GM23338 (cell line): ENCODE measurements around the gene MRE11. TPM values are rescaled to one million over a fixed set of nuclear protein-coding genes. Genes with fewer than 3 reads are reported as not detected.
"Not testable (repeated sequence)": the region's sequence is repeated elsewhere in the genome, so short reads cannot be mapped to it uniquely, and the experiment has no call there.

ENCODE experiments used
- ATAC-seq: fragments of 200-7000 bp; cut with Tn5 transposase; 3 replicates; pipeline ENCODE4 v1.9.1; 2020
- DNase-seq: peaks from one replicate; pipeline ENCODE4 v3.0.0-alpha.2; 2015; ENCODE audit warnings: low spot score
- H2AFZ ChIP-seq: fragments of 200-600 bp; sonication (generic); 2 replicates; pipeline ENCODE4 v1.8.0; 2016; ENCODE audit warnings: antibody characterized with exemption, mild to moderate bottlenecking, moderate library complexity
- H3F3A ChIP-seq: fragments of 200-600 bp; sonication (generic); replicated peaks from 2 replicates; pipeline ENCODE4 v1.8.0; 2017; ENCODE audit warnings: antibody characterized with exemption, mixed run types, low read depth
- H3K27ac ChIP-seq: fragments of 200-600 bp; sonication (generic); 2 replicates; pipeline ENCODE4 v1.6.1; 2016; ENCODE audit warnings: low read depth
- H3K27me3 ChIP-seq: fragments of 200-600 bp; sonication (generic); 2 replicates; pipeline ENCODE4 v1.8.0; 2016; ENCODE audit warnings: mild to moderate bottlenecking, mixed run types, moderate library complexity; ENCODE audit not compliant: insufficient read depth
- H3K36me3 ChIP-seq: fragments of 200-600 bp; sonication (generic); 2 replicates; pipeline ENCODE4 v1.8.0; 2016; ENCODE audit warnings: mild to moderate bottlenecking; ENCODE audit not compliant: insufficient read depth
- H3K4me1 ChIP-seq: fragments of 200-600 bp; sonication (generic); 2 replicates; pipeline ENCODE4 v1.8.0; 2016; ENCODE audit warnings: mild to moderate bottlenecking, moderate library complexity; ENCODE audit not compliant: insufficient read depth
- H3K4me2 ChIP-seq: fragments of 200-600 bp; sonication (generic); 2 replicates; pipeline ENCODE4 v1.7.1; 2017; ENCODE audit warnings: mixed run types
- H3K4me3 ChIP-seq: fragments of 200-600 bp; sonication (generic); 2 replicates; pipeline ENCODE4 v1.6.1; 2016; ENCODE audit warnings: mixed run types
- H3K79me2 ChIP-seq: fragments of 200-600 bp; sonication (generic); replicated peaks from 2 replicates; pipeline ENCODE4 v1.8.0; 2017; ENCODE audit warnings: mild to moderate bottlenecking; ENCODE audit not compliant: insufficient read depth
- H3K9me2 ChIP-seq: fragments of 200-600 bp; sonication (generic); 2 replicates; pipeline ENCODE4 v1.8.0; 2017; ENCODE audit not compliant: insufficient read depth
- H4K20me1 ChIP-seq: fragments of 200-600 bp; sonication (generic); replicated peaks from 2 replicates; pipeline ENCODE4 v1.8.0; 2017; ENCODE audit warnings: mild to moderate bottlenecking; ENCODE audit not compliant: insufficient read depth
- H3K27ac Mint-ChIP-seq: 2 replicates; pipeline ENCODE4 v1.8.0; 2020; ENCODE audit warnings: inconsistent platforms, mild to moderate bottlenecking, moderate library complexity, mixed read lengths
- H3K27me3 Mint-ChIP-seq: 3 replicates; pipeline ENCODE4 v1.8.0; 2022; ENCODE audit warnings: low read depth, mild to moderate bottlenecking, moderate library complexity, mixed read lengths, inconsistent platforms; ENCODE audit not compliant: insufficient read depth, poor library complexity
- H3K36me3 Mint-ChIP-seq: 3 replicates; pipeline ENCODE4 v1.8.0; 2021; ENCODE audit warnings: low read depth, mild to moderate bottlenecking, inconsistent platforms, moderate library complexity, mixed read lengths
- H3K4me1 Mint-ChIP-seq: 3 replicates; pipeline ENCODE4 v1.8.0; 2020; ENCODE audit warnings: mild to moderate bottlenecking, inconsistent platforms, mixed read lengths
- H3K4me3 Mint-ChIP-seq: 3 replicates; pipeline ENCODE4 v1.8.0; 2021; ENCODE audit warnings: moderate library complexity, mild to moderate bottlenecking, inconsistent platforms, mixed read lengths
- H3K9me3 Mint-ChIP-seq: 3 replicates; pipeline ENCODE4 v1.8.0; 2020; ENCODE audit warnings: moderate library complexity, mild to moderate bottlenecking, inconsistent platforms, mixed read lengths
- CTCF ChIP-seq, 2 experiments: fragments of 200-600 bp in 1 of 2; sonication (generic) in 1 of 2; conservative IDR thresholded peaks; 2 replicates each; pipeline versions ENCODE4 v1.5.1 to v1.6.1; 2016 to 2017; ENCODE audit warnings: antibody characterized with exemption in 2 of 2, low read depth in 2 of 2, mild to moderate bottlenecking in 2 of 2, moderate library complexity in 1 of 2
- EZH2phosphoT487 ChIP-seq: fragments of 200-600 bp; sonication (generic); IDR thresholded peaks from one replicate; pipeline ENCODE4 v1.8.1; 2018; ENCODE audit warnings: antibody characterized with exemption; ENCODE audit not compliant: unreplicated experiment
- ZNF114 ChIP-seq: fragments of 250-450 bp; sonication (Bioruptor Pico); IDR thresholded peaks from 2 replicates; pipeline ENCODE4 v1.5.0; 2020; ENCODE audit warnings: mild to moderate bottlenecking, moderate library complexity
- ZNF331 ChIP-seq: fragments of 250-450 bp; sonication (Bioruptor Pico); IDR thresholded peaks from 2 replicates; pipeline ENCODE4 v1.5.0; 2020; ENCODE audit warnings: low read depth, mild to moderate bottlenecking, moderate library complexity
- polyA plus RNA-seq: library from polyadenylated mRNA; unstranded; fragments of >200 nt; fragmentation: Nextera tagmentation; extraction: Ambion mirVana; gene quantifications from 2 replicates; pipeline ENCODE4 v1.2.1, GENCODE V29; 2016
- total RNA-seq: library from RNA; depleted of rRNA; stranded (reverse); fragments of >200 nt; shearing (Covaris generic); gene quantifications from 2 replicates; pipeline ENCODE4 v1.2.3, GENCODE V29; 2014

MRE11 gene
- total and polyA plus RNA-seq, 2 experiments from 2014 or later, result 23.3 to 38.5 TPM

GRCh38 chr11:94506513-94506912 is 12.9 kb upstream of the MRE11 start:
- H3K4me3 ChIP-seq, H3K9me3 Mint-ChIP-seq: not testable (repeated sequence)

GRCh38 chr11:94504689-94505293 is 11.1 kb upstream of the MRE11 start:
- H3K79me2 ChIP-seq, result no peaks in the 10 kb centered on the region
- Mint-ChIP-seq H3K4me3 (no peak overlapping the region), H3K36me3 (no peaks in the 10 kb centered on the region), H3K9me3 (no peaks in the 10 kb centered on the region), H3K27me3 (no peaks in the 10 kb centered on the region), H3K27ac (no peak overlapping the region), H3K4me1 (no peaks in the 10 kb centered on the region)
- no peak overlapping the region for H3K27ac ChIP-seq
- no peaks in the 10 kb centered on the region for H4K20me1 ChIP-seq
- no peaks in the 10 kb centered on the region for H3K9me2 ChIP-seq
- no peaks in the 10 kb centered on the region for H3F3A ChIP-seq
- no peaks in the 10 kb centered on the region for H3K27me3 ChIP-seq
- no peak overlapping the region for H3K4me3 ChIP-seq
- no peak overlapping the region for H3K4me2 ChIP-seq
- TF ChIP-seq ZNF331 (CRISPR knock-in tag), result no peak
- TF ChIP-seq CTCF (conservative IDR thresholded peaks at IDR 0.05; ENCODE audit: low read depth in 2 of 2), result peak; percentile 68 to 91
- TF ChIP-seq ZNF114 (CRISPR knock-in tag), result no peak
- ATAC-seq (no peak), DNase-seq (peak; percentile 74)
- no peaks in the 10 kb centered on the region for H3K4me1 ChIP-seq
- no peak overlapping the region for H2AFZ ChIP-seq
- no peaks in the 10 kb centered on the region for H3K36me3 ChIP-seq

More at GRCh38 chr11:94506513-94506912, 12.9 kb upstream of the MRE11 start:
- not testable (repeated sequence) for H3K4me3 Mint-ChIP-seq, H3K36me3 Mint-ChIP-seq, H4K20me1 ChIP-seq, H3K36me3 ChIP-seq, H3K9me2 ChIP-seq, H3K4me1 ChIP-seq, ATAC-seq, H3K27me3 Mint-ChIP-seq, H3K4me2 ChIP-seq, H3K27ac Mint-ChIP-seq, H3K27me3 ChIP-seq, H3K4me1 Mint-ChIP-seq, H3F3A ChIP-seq, H2AFZ ChIP-seq, H3K27ac ChIP-seq, DNase-seq, H3K79me2 ChIP-seq

GRCh38 chr11:94501522-94501921 is 7.9 kb upstream of the MRE11 start:
- Histone ChIP-seq H3K9me2 (no peaks in the 10 kb centered on the region), H3K4me2 (no peak overlapping the region), H3K27me3 (no peaks in the 10 kb centered on the region), H2AFZ (no peak overlapping the region), H3K27ac (no peak overlapping the region), H3F3A (no peaks in the 10 kb centered on the region), H3K4me1 (no peaks in the 10 kb centered on the region), H3K4me3 (no peak overlapping the region), H3K79me2 (no peaks in the 10 kb centered on the region), H4K20me1 (no peaks in the 10 kb centered on the region), H3K36me3 (no peaks in the 10 kb centered on the region)
- DNase-seq (peak; percentile 36), ATAC-seq (no peak)
- H3K9me3 Mint-ChIP-seq, result no peaks in the 10 kb centered on the region
- no peak overlapping the region for H3K27ac Mint-ChIP-seq
- no peaks in the 10 kb centered on the region for H3K27me3 Mint-ChIP-seq
- no peaks in the 10 kb centered on the region for H3K4me1 Mint-ChIP-seq
- no peak overlapping the region for H3K4me3 Mint-ChIP-seq
- no peak for TF ChIP-seq EZH2phosphoT487
- TF ChIP-seq CTCF (conservative IDR thresholded peaks at IDR 0.05; ENCODE audit: low read depth in 2 of 2), result peak in 1 of 2 experiments; percentile 51; a peak in 3 of 4 replicates
- peaks cover 3% of the 10 kb centered on the region; the same call in 1 of the 3 replicates for H3K36me3 Mint-ChIP-seq
